SJCRH30 (cell line): ENCODE measurements around the gene CAMTA1. TPM values are rescaled to one million over a fixed set of nuclear protein-coding genes. Genes with fewer than 3 reads are reported as not detected.

Experiments used
- DNase-seq, 2 experiments: peaks; one replicate each; pipeline ENCODE4 v3.0.0-alpha.2; 2015 to 2020
- H3K27ac ChIP-seq: fragments of 250-450 bp; sonication (Bioruptor Pico); 2 replicates; pipeline ENCODE4 v1.5.1; 2020; ENCODE audit warnings: mild to moderate bottlenecking, moderate library complexity
- H3K27me3 ChIP-seq: fragments of 250-450 bp; sonication (Bioruptor Pico); 2 replicates; pipeline ENCODE4 v1.5.1; 2020; ENCODE audit warnings: mild to moderate bottlenecking, moderate library complexity
- H3K36me3 ChIP-seq: fragments of 250-450 bp; sonication (Bioruptor Pico); 2 replicates; pipeline ENCODE4 v1.5.1; 2020; ENCODE audit warnings: mild to moderate bottlenecking, moderate library complexity
- H3K4me1 ChIP-seq: fragments of 250-450 bp; sonication (Bioruptor Pico); 2 replicates; pipeline ENCODE4 v1.5.1; 2020; ENCODE audit warnings: mild to moderate bottlenecking, moderate library complexity
- H3K4me3 ChIP-seq: fragments of 250-450 bp; sonication (Bioruptor Pico); 2 replicates; pipeline ENCODE4 v1.5.1; 2020; ENCODE audit warnings: mild to moderate bottlenecking, moderate library complexity
- H3K9me3 ChIP-seq: fragments of 250-450 bp; sonication (Bioruptor Pico); replicated peaks from 2 replicates; pipeline ENCODE4 v1.5.1; 2020; ENCODE audit warnings: mild to moderate bottlenecking, moderate library complexity
- total RNA-seq: library from RNA; depleted of rRNA; stranded (reverse); fragments of >200 nt; shearing (Covaris generic); gene quantifications from 2 replicates; pipeline ENCODE4 v1.2.3, GENCODE V29; 2014

CAMTA1 gene
- total RNA-seq, 1 experiment from 2014 or later = 153 TPM

- Histone ChIP-seq H3K4me1 (peaks cover 8% of the 10 kb centered on the region), H3K27me3 (no peaks in the 10 kb centered on the region), H3K27ac (no peak overlapping the region), H3K9me3 (peaks cover 8% of the 10 kb centered on the region; the same call in 1 of the 2 replicates), H3K36me3 (no peaks in the 10 kb centered on the region), H3K4me3 (no peak overlapping the region)
- DNase-seq = peak; percentile 47 to 60
Measured at GRCh38 chr1:7420470-7421100, 635.3 kb downstream of the CAMTA1 start.

GRCh38 chr1:7421471-7422075 lies 636.3 kb downstream of the CAMTA1 start:
- peaks cover 10% of the 10 kb centered on the region for H3K4me1 ChIP-seq
- no peaks in the 10 kb centered on the region for H3K27me3 ChIP-seq
- no peak overlapping the region for H3K4me3 ChIP-seq
- no peaks in the 10 kb centered on the region for H3K36me3 ChIP-seq
- 0 out of 2 replicates have a peak, but pooled peaks cover 5% of the 10 kb centered on the region for H3K9me3 ChIP-seq
- no peak overlapping the region for H3K27ac ChIP-seq
- no peak for DNase-seq

- Histone ChIP-seq H3K4me1 (peaks cover 15% of the 10 kb centered on the region), H3K36me3 (no peaks in the 10 kb centered on the region), H3K27ac (no peak overlapping the region), H3K27me3 (no peaks in the 10 kb centered on the region), H3K9me3 (0 out of 2 replicates have a peak, but pooled peaks cover 5% of the 10 kb centered on the region), H3K4me3 (no peak overlapping the region)
- peak in 1 of 2 experiments; percentile 3 for DNase-seq
Measured at GRCh38 chr1:7422081-7422480, 636.8 kb downstream of the CAMTA1 start.

DNA sequence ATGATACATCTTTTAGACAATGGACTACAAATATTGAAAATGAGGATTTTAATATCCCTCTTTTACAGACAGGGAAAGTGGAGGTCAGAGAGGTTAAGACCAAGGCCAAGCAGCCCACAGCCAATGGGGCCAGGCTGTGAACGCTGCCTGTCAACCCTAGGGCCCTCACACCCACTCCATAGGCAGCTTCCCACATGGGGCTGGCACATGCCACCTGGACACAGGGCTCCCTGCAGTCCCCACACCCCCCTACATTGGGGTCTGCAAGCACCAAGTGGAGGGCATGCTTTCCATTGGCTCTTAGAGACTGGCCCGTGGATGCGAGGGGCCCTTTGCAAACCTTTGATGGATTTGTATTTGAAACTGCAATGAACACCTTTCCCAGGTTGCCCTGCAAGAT lies 637.3 kb downstream of the CAMTA1 start:
- H3K36me3 ChIP-seq = no peaks in the 10 kb centered on the region
- no peak overlapping the region for H3K4me3 ChIP-seq
- no peak for DNase-seq
- H3K27me3 ChIP-seq = no peaks in the 10 kb centered on the region
- peaks cover 18% of the 10 kb centered on the region for H3K4me1 ChIP-seq
- no peak overlapping the region for H3K27ac ChIP-seq
- 0 out of 2 replicates have a peak, but pooled peaks cover 5% of the 10 kb centered on the region for H3K9me3 ChIP-seq

DNA sequence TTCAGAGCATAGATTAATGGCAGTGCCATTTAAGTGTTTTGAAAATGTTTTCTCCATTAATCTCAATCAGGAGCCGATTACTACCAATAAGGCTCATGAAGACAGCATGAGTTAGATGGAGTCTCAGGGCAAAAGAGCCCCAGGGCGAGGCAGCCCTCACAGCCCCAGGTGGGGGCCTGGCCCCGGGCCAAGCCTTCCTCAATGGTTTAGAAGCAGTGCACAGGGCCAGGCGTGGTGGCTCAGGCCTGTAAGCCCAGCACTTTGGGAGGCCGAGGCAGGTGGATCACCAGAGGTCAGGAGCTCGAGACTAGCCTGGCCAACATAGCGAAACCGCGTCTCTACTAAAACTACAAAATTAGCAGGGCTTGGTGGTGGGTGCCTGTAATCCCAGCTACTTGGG lies 637.7 kb downstream of the CAMTA1 start:
- H3K27me3 ChIP-seq = no peaks in the 10 kb centered on the region

GRCh38 chr1:7424352-7424890 lies 639.2 kb downstream of the CAMTA1 start:
- H3K27me3 ChIP-seq = no peaks in the 10 kb centered on the region
- H3K4me1 ChIP-seq = peaks cover 18% of the 10 kb centered on the region
- no peak overlapping the region for H3K4me3 ChIP-seq
- no peaks in the 10 kb centered on the region for H3K9me3 ChIP-seq
- DNase-seq = no peak
- no peaks in the 10 kb centered on the region for H3K36me3 ChIP-seq
- no peak overlapping the region for H3K27ac ChIP-seq

More for the DNA sequence above, 637.7 kb downstream of the CAMTA1 start:
- Histone ChIP-seq H3K9me3 (0 out of 2 replicates have a peak, but pooled peaks cover 2% of the 10 kb centered on the region), H3K4me3 (no peak overlapping the region), H3K27ac (no peak overlapping the region), H3K36me3 (no peaks in the 10 kb centered on the region), H3K4me1 (peaks cover 18% of the 10 kb centered on the region)
- DNase-seq = no peak

- H3K4me3 ChIP-seq = no peak overlapping the region
- H3K9me3 ChIP-seq = no peaks in the 10 kb centered on the region
- H3K27me3 ChIP-seq = no peaks in the 10 kb centered on the region
- DNase-seq = no peak
- H3K4me1 ChIP-seq = peaks cover 16% of the 10 kb centered on the region
- H3K27ac ChIP-seq = no peak overlapping the region
- H3K36me3 ChIP-seq = no peaks in the 10 kb centered on the region
Measured at GRCh38 chr1:7425229-7425628, 640.0 kb downstream of the CAMTA1 start.

GRCh38 chr1:7425771-7426170 lies 640.5 kb downstream of the CAMTA1 start:
- H3K27ac ChIP-seq = no peak overlapping the region
- H3K4me1 ChIP-seq = peaks cover 10% of the 10 kb centered on the region
- no peaks in the 10 kb centered on the region for H3K36me3 ChIP-seq
- DNase-seq = no peak
- H3K27me3 ChIP-seq = no peaks in the 10 kb centered on the region
- H3K9me3 ChIP-seq = no peaks in the 10 kb centered on the region
- no peak overlapping the region for H3K4me3 ChIP-seq

GRCh38 chr1:7426780-7427604 lies 641.7 kb downstream of the CAMTA1 start:
- Histone ChIP-seq H3K36me3 (no peaks in the 10 kb centered on the region), H3K27me3 (no peaks in the 10 kb centered on the region; the same call in 1 of the 2 replicates), H3K4me1 (peaks cover 10% of the 10 kb centered on the region), H3K4me3 (no peak overlapping the region), H3K27ac (0 out of 2 replicates have a peak overlapping the region, but pooled peaks have one; percentile 12), H3K9me3 (no peaks in the 10 kb centered on the region)
- DNase-seq = no peak

DNA sequence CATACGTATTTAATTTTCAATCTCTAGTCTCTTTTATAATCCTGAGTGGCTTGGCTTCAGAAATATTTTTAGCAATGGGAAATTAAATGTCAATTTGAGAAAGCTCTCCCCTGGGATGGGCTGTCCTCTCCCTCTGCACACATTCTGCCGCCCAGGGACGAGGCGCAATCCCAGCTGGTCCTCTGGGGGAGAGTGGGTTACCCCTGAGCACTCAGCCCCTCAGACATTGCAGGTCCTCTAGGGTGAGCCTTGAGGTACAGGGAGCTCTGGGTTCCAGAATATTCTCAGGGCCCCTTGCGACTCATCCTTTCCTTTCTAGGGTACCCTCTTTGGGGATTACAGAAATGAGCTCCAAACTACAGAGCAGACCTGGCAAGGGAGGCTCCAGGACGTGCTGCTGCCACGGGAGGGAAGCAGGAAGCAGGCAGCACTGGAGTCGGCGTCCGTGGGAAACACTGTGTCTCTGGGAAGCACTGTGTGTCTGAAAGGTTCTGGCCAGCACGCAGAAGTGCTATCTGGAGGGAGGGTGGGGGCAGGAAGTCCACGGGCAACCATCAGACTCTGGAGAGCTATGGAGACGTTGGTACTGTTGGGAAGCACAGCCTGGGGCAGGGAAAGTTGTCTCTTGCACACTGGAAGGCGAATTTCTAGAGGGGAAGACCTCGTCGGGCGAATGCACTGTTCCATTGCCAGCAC lies 642.5 kb downstream of the CAMTA1 start:
- peaks cover 10% of the 10 kb centered on the region for H3K4me1 ChIP-seq

DNA sequence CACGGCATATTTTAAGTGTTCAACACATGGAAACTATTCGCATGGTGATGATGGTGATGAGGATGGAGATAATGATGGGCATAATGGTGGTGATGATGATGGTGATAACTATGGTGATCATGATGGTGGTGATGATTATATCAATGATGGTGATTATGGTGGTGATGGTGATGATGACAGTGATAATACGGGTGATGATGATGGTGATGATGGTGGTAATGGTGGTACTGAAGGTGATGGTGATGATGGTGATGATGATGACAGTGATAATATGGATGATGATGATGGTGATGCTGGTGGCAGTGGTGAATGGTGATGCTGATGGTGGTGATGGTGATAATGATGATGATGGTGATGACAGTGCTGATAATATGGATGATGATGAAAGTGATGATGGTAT lies 644.0 kb downstream of the CAMTA1 start:
- Histone ChIP-seq H3K4me1 (peaks cover 10% of the 10 kb centered on the region), H3K27me3 (no peaks in the 10 kb centered on the region; the same call in 1 of the 2 replicates), H3K9me3 (no peaks in the 10 kb centered on the region), H3K36me3 (no peaks in the 10 kb centered on the region), H3K4me3 (no peak overlapping the region), H3K27ac (no peak overlapping the region)
- no peak for DNase-seq

More for the DNA sequence above, 642.5 kb downstream of the CAMTA1 start:
- Histone ChIP-seq H3K4me3 (no peak overlapping the region), H3K27ac (no peak overlapping the region), H3K9me3 (no peaks in the 10 kb centered on the region), H3K36me3 (no peaks in the 10 kb centered on the region), H3K27me3 (no peaks in the 10 kb centered on the region; the same call in 1 of the 2 replicates)
- DNase-seq = no peak

GRCh38 chr1:7430047-7430608 lies 644.9 kb downstream of the CAMTA1 start:
- no peaks in the 10 kb centered on the region for H3K9me3 ChIP-seq
- no peak for DNase-seq
- no peak overlapping the region for H3K4me3 ChIP-seq

DNA sequence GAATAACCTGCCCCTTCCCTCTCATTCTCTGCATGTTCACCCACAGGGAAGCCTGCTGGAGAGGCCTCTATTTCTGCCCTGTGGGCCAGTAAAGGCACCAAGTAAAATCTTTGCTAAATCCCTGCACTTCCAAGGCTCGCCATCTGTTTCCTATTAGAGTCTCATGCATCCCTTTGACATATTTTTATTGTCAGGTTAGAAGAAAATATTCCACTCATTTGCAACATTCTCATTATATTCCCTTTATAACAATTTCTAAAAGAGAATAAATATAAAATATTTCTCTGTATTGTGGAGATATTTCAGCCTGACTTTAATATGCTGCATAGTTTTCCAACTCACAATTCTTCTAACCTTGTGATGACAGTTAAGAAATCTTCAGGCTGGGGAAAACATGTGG lies 645.4 kb downstream of the CAMTA1 start:
- H3K4me3 ChIP-seq = no peak overlapping the region
- no peaks in the 10 kb centered on the region for H3K9me3 ChIP-seq
- no peaks in the 10 kb centered on the region for H3K36me3 ChIP-seq
- no peak for DNase-seq
- no peak overlapping the region for H3K27ac ChIP-seq
- peaks cover 3% of the 10 kb centered on the region; the same call in 1 of the 2 replicates for H3K27me3 ChIP-seq
- H3K4me1 ChIP-seq = peaks cover 17% of the 10 kb centered on the region

More at GRCh38 chr1:7430047-7430608, 644.9 kb downstream of the CAMTA1 start:
- H3K27ac ChIP-seq = no peak overlapping the region
- H3K36me3 ChIP-seq = no peaks in the 10 kb centered on the region
- H3K4me1 ChIP-seq = peaks cover 12% of the 10 kb centered on the region
- peaks cover 2% of the 10 kb centered on the region; the same call in 1 of the 2 replicates for H3K27me3 ChIP-seq
